CD1c-positive myeloid dendritic cell (primary cell): ENCODE data around the gene MSN.
A peak's percentile ranks its signal among the peaks of the same experiment; 100 is the strongest.
"Not testable (repeated sequence)": the region's sequence is repeated elsewhere in the genome, so short reads cannot be mapped to it uniquely, and the experiment has no call there.

Source experiments
- DNase-seq: peaks from one replicate; pipeline ENCODE4 v3.0.0-alpha.2; 2016; ENCODE audit errors: extremely low spot score

Gene MSN

GRCh38 chrX:65718538-65718937 lies 51.1 kb downstream of the MSN start:
- DNase-seq, result no peak

DNA sequence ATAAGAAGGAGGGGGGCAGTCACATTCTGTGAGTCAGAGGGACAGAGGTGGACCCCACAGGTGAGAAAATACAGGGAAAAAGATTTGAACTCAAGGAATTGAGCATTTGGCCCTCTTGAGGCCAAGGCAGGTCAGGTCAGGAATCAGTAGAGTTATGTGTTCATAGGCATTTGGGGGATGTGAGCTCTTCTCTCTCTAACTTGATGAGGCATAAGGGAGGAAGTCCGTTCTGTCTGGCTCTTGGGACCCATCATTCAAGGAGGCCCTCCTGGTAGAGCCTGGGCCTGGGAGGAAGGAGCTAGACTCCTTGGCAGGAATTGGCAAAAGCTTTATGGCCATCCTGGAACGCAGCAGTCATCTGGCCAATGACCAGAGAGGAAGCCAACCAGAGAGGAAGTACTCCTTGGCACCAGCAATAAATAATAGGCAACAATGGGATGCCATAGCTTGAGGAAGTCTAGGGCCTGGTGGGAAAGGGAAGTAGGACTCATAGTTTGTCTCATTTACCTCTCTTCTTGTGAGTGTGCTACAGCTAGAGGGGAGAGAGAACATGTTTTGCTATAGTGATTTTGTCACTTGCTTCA lies 53.0 kb downstream of the MSN start:
- DNase-seq, result peak; percentile 70

DNA sequence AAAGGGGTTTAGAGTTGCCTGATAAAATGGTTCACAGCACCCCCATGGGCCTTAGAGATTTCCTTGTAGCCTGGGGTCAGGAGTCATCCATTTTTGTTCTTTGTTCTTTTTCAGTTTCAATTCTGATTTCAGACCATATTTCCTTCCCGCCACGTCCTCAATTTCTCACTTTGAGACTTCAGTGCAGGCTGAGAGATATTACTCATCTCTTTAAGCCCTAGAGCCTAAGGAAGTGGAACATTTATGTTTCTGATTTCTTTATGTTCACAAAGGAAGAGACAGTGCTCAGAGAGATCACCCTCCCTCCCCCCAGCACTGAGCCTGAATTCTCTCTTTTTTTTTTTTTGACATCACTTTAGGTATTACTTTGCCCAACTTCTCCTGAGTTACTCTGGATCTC lies 56.3 kb downstream of the MSN start:
- DNase-seq, result peak; percentile 55

DNA sequence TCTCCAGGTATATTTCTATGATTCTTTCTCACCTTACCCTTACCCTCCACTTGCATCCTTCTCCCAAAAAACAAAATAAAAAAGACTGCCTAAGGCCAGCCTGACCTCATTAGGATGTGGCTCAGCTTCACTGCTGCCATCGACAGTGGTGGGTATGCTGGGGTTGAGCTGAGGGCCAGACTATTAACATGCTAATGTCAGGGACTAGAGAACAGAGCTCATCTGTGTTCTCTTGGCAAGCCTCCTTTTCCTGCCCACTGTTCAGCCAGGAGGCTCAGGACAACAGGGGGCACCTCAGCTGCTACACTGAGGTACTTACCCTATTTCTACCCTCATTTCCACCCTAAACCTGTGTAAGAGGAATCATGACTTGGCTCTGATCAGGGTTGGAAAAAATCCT lies 59.3 kb downstream of the MSN start:
- no peak for DNase-seq

DNA sequence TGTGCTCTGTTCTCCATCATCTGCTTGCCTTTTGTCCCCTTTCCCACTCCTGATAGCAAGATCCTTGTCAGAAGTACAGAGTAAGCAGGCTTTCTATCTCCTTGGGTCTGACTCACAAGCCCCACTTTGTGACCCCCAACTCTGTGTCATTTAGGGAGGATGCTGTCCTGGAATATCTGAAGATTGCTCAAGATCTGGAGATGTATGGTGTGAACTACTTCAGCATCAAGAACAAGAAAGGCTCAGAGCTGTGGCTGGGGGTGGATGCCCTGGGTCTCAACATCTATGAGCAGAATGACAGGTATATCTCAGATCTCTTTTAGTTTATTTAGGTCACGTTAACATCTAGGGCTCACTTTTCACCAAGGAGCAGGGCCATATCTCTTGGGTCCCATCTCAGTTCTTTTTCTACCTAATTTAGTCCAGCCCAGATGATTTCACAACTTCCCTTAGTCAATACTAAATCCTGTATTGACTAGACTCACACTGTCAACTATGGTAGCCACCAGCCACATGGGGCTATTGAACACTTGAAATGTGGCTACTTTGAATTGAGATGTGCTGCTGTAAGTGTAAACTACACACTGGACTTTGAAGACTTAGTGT lies 64.3 kb downstream of the MSN start:
- no peak for DNase-seq

GRCh38 chrX:65740909-65741308 lies 73.5 kb downstream of the MSN start:
- DNase-seq, result no peak

DNA sequence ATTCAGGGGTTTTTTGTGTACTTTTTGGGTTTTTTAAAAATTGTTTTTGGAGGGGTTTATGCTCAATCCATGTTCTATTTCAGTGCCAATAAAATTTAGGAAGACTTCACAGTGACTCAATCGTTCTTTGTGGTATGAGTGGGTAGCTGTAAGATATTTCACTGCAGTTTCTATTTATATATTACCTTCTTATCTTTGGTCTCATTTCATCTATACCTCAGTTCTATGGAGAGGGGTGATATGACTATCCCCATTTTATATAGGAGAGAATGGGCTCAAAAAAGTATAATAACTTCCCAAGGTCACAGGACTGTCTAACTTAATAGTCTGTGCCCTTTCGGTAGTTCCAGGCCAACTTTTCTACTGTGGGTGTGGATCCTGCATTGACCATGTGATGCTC lies 74.4 kb downstream of the MSN start:
- no peak for DNase-seq

- peak; percentile 13 for DNase-seq
Observed at GRCh38 chrX:65744965-65745364, 77.5 kb downstream of the MSN start.

DNA sequence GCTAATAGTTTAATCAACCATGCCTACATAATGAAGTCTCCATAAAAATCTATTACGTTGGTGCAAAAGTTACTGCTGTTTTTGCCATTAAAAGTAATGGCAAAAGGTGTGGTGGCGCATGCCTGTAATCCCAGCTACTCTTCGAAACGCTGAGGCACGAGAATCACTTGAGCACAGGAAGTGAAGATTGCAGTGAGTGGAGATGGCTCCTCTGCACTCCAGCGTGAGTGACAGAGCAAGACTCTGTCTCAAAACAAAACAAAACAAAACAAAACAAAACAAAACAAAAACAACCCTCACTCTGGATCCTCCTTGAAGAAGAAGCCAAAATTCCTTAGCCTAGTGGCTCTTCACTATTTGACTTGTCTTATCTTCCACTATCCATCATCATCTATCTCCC lies 78.0 kb downstream of the MSN start:
- no peak for DNase-seq

DNA sequence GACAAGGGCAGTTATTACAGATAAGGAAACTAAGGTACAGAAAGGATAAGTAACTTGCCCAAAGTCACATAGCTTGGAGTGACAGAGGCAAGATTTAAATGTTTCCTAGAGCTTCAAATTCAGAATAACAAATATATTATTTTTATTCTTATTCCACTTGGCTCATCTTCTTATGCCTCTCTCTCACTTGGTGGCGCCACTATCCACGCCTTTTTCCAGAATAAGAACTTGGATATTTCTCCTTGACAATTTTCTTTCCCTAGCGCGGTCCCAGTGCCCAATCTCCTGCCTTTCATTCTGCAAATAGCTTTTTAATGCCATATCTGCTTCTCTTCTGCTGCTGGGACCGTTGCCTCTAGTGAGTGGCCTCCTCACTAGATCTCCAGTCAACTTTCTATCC lies 78.5 kb downstream of the MSN start:
- no peak for DNase-seq

- peak; percentile 3 for DNase-seq
Observed at GRCh38 chrX:65750674-65751469, 83.4 kb downstream of the MSN start.

DNA sequence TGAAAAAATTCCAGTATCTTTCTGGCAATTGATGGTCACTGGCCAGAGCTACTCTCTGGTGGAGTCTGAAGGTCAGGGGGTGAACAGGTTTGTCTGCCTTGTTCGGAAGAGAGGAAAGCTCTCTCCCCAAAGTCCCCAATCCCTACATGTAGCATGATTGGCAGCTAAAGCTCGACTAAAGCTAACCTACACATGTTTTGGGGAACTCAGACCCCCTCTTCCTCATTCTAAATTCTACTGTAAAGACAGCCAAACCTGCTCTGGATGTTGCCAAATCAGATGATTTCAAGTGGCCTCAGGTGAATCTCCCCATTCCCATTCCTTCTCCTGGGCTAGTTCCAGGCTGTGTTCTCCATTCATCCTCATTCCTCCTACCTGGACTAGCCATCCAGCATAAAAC lies 84.1 kb downstream of the MSN start:
- DNase-seq, result no peak

- DNase-seq, result no peak
Observed at GRCh38 chrX:65752294-65752693, 84.8 kb downstream of the MSN start.

GRCh38 chrX:65755786-65756185 lies 88.3 kb downstream of the MSN start:
- DNase-seq, result no peak

DNA sequence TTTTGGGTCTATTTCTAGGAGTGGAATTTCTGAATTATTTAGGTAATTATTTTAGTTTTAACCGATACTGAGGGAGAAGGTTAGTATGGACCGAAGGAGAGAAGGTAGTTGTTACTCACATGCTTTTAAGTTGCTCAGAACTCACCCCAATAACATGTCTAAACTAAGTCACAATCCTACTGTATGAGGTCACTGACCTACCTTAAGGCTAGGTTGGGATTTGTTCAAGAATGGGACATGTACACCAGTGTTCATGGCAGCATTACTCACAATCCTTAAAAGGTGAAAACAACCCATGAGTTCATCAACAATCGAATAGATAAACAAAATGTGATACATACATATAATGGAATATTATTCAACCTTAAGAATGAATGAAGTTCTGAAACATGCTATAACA lies 90.5 kb downstream of the MSN start:
- no peak for DNase-seq

DNA sequence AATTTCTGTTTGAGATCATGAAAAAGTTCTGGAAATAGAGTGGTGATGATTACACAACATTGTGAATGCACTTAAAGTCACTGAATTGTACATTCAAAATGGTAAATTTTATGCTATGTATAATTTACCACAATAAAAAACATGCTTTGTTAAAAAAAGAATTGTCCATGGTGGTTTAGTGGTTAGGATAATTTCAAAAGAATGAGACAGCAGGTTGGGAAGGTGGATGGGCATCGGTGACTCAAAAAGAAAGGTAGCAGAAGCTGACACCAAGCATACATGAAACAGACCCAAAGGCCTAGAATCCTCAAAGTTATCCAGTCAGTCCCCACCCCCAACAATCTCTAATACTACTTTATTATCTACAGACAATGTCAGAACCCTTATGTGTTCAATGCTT lies 91.1 kb downstream of the MSN start:
- DNase-seq, result no peak

DNA sequence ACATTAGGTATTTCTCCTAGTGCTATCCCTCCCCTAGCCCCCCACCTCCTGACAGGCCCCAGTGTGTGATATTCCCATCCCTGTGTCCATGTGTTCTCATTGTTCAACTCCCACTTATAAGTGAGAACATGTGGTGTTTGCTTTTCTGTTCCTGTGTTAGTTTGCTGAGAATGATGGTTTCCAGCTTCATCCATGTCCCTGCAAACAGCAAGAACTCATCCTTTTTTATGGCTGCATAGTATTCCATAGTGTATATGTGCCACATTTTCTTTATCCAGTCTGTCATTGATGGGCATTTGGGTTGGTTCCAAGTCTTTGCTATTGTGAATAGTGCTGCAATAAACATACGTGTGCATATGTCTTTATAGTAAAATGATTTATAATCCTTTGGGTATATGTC lies 92.1 kb downstream of the MSN start:
- DNase-seq, result not testable (repeated sequence)

DNA sequence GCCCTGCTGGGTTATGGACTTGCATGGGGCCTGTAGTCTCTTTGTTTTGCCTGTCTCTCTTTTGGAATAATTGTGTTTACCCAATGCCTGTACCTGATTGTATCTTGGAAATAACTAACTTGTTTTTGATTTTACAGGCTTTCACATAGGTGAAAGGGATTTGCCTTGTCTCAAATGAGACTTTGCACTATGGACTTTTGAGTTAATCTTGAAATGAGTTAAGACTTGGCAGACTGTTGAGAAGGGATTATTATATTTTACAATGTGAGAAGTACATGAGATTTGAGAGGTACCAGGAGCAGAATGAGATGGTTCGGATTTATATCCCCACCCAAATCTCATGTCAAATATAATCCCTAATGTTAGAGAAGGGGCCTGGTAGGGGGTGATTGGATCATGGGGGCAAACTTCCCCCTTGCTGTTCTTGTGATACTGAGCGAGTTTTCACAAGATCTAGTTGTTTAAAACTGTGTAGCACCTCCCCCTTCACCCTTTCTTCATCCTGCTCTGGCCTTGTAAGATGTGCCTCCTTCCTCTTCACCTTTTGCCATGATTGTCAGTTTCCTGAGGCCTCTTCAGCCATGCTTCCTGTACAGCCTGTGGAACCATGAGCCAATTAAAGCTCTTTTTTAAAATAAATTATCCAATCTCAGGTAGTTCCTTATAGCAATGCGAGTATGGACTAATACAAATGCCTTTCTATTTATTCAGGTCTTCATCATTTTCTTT lies 102.3 kb downstream of the MSN start:
- DNase-seq, result no peak

- DNase-seq, result no peak
Observed at GRCh38 chrX:65772842-65773241, 105.4 kb downstream of the MSN start.

DNA sequence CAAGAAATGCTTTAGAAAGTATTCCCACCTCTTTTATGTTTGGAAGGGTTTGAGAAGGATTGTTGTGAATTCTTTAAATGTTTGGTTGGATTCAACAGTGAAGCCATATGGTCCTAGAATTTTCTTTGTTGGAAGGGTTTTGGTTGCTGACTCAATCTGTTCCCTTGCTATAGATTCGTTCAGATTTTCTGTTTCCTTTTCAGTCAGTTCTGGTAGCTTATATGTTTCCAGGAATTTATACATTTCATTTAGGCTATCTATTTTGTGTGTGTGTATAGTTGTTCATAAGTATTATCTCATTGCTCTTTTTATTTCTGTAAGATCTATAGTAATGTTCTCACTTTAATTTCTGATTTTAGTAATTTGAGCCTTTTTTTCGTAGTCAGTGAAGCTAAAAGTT lies 114.4 kb downstream of the MSN start:
- DNase-seq, result no peak

GRCh38 chrX:65783746-65784145 lies 116.3 kb downstream of the MSN start:
- DNase-seq, result no peak
